HG02970 (cell line): ENCODE measurements around the gene CHST8.

Experiments
- ATAC-seq: cut with Tn5 transposase; IDR thresholded peaks from one replicate; pipeline ENCODE4 v1.9.1; 2021; ENCODE audit warnings: mild to moderate bottlenecking, moderate library complexity, moderate number of reproducible peaks; ENCODE audit not compliant: unreplicated experiment, low FRiP score

Gene CHST8

GRCh38 chr19:33705860-33706259 is 84.1 kb downstream of the CHST8 start:
- ATAC-seq: no peak

DNA sequence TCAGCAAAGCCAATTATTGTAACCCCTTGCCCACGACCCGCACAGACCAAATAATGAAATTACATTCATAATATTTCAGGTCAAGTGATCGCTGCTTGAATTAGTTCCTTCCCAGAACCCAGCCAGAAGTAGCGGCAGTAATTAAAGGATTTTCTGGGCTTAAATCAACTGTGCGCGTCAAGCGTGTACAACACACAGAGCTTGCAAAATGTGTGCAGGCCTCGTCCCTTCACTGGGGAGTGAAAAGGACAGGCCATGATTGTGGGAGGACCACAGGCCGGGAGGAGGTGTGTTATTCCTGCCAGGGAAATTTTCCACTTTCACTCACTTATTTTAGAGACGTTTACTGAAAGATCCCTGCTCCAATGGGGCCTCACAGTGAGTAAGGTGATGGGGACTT is 84.9 kb downstream of the CHST8 start:
- no peak for ATAC-seq

GRCh38 chr19:33712268-33712667 is 90.5 kb downstream of the CHST8 start:
- ATAC-seq: no peak

- ATAC-seq: no peak
Observed at GRCh38 chr19:33713194-33713593, 91.4 kb downstream of the CHST8 start.

GRCh38 chr19:33714149-33714548 is 92.4 kb downstream of the CHST8 start:
- ATAC-seq: no peak

GRCh38 chr19:33715462-33715861 is 93.7 kb downstream of the CHST8 start:
- no peak for ATAC-seq

- no peak for ATAC-seq
Observed at GRCh38 chr19:33717878-33718277, 96.1 kb downstream of the CHST8 start.

GRCh38 chr19:33718651-33719254 is 97.0 kb downstream of the CHST8 start:
- ATAC-seq: no peak

- ATAC-seq: no peak
Observed at GRCh38 chr19:33719366-33720154, 97.8 kb downstream of the CHST8 start.

- ATAC-seq: no peak
Observed at GRCh38 chr19:33720155-33720493, 98.4 kb downstream of the CHST8 start.

- no peak for ATAC-seq
Observed at GRCh38 chr19:33720691-33721682, 99.2 kb downstream of the CHST8 start.

DNA sequence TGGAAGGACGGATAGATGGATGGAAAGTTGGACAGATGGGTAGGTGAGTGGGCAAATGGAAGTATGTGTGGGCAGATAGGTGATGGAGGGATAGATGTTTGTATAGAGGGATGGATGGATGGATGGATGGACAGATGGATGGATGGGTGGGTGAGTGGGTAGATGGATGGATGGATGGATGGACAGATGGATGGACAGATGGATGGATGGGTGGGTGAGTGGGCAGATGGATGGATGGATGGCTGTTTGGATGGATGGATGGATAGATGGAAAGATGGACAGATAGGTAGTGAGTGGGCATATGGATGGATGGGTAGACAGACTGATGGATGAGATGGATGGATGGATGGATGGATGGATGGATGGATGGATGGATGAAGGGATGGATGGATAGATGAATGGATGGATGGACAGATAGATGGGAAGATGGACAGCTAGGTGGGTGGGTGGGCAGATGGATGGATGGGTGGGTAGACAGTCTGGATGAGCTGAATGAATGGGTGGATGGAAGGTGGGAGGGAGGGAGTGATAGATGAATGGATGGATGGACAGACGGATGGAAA is 100.1 kb downstream of the CHST8 start:
- ATAC-seq: no peak

DNA sequence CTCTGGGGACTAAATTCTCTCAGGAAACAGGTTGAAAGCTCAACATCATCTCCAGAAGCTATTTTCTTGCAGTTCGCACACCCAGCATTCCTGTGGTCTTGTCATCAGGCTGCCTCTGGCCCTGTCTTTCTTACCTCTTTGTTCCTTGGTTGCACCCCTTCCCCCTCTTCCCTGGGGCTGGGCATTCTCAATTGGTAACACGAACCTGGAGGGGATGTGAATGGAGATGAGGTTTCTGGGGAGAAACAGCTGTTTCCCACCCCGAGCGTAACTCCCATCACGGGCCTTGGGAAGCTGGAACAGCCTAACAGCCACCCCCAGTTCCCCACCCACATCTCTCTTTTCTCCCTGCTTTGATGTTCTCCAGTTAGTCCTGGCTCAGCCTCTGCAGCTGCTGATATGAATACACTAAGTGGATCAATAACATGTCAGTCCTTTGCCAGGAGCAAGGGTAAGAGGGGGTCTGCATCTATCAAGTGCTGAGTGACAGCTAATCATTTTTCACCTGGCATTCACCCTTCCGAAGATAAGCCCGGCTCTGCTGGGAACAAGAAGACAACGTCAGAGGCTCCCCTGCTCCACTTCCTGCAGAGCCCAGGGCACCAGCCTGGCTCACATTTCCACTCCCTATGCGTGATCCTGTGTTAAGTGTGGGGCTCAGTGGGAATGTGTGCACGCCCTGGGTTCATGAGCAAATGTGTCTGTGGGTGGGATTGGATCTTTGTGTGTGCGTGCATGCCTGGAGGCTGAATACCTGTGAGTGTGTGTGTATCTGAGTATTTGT is 100.9 kb downstream of the CHST8 start:
- ATAC-seq: no peak

- no peak for ATAC-seq
Observed at GRCh38 chr19:33723512-33723911, 101.8 kb downstream of the CHST8 start.

DNA sequence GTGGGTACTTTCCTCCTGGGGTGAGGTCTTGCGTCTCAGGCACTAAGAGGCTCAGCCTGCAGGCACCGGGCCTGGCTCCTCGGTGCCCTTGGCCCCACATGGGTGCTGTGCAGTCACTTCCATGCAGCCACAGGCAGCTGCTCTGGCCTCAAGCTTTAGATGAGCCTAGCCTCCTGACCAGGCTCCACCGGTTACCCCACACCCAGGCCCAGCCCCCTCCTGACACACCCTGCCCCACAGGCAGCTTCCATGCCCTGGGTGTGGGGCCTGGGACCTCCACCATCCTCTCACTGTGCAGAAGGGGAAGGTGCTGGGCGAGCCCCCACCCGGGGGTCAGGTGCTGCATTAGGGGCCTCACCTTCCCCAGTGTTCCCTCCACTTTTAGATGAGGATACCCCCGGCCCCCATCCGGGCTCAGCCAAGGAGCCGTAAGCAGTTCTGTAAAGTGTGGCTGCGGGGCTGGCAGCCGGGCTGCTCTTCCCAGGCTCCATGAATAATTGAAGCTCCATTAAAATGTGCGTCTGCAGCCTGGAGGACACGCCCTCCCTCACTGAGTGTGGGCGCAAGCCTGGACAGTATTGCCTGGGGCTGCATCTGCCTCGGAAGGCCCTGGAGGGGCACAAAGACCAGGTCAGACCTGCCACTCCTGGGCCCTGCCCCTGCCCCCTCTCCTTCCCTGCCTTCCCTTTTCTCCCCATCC is 102.4 kb downstream of the CHST8 start:
- no peak for ATAC-seq

DNA sequence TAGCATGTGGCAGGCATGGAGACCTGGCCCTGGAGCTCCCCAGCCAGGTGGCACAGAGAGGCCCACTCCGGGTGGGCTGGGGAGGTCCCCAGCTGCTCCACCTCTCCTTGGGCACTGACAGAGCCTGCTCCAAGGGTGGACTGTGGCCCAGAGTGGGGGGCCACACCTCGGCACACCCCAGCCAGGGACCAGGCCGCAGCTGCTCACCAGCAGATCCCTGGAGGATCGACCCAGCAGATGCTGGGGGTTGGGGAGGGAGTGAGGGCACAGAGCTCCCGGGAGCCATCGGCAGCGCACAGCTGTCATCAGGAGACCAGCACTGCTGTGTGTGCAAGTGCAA is 102.9 kb downstream of the CHST8 start:
- no peak for ATAC-seq

DNA sequence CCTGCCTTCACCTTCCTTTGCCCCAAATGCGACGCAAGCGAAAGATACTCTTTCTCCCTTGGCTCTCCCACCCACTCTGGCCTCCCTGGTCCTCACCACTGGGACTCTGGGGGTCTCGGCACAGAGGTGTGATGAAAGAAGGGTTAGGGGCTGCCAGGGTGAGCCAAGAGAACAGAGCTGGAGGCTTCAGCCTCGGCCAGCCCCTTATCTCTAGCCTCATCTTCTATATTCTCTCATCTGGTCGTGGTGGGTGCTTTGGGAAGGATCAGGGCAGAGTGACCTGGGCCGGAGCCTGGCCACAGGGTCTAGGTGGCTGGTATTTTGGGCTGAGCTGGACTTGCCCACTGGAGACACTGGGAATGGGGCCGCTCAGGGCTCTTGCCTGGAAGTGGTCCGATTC is 103.8 kb downstream of the CHST8 start:
- ATAC-seq: no peak

- ATAC-seq: no peak
Observed at GRCh38 chr19:33726756-33727155, 105.0 kb downstream of the CHST8 start.

- no peak for ATAC-seq
Observed at GRCh38 chr19:33727331-33727998, 105.7 kb downstream of the CHST8 start.
